Panc1 (cell line): ENCODE results near the gene ATP6V0B. TPM values are rescaled to one million over a fixed set of nuclear protein-coding genes. Genes with fewer than 3 reads are reported as not detected.

Experiments
- ATAC-seq: fragments of 200-7000 bp; cut with Tn5 transposase; 2 replicates; pipeline ENCODE4 v1.9.1; 2020; ENCODE audit warnings: mild to moderate bottlenecking, moderate library complexity
- BruUV-seq: library from RNA; stranded (reverse); fragments of 400-500 nt; replicated peaks from 2 replicates; lab custom pipeline; 2021; lab: Mats Ljungman, UMichigan
- CTCF ChIA-PET: fragments of 300-600 bp; sonication (Branson Sonifier 250); formaldehyde crosslinking; loops from one replicate; lab custom pipeline; 2022; ENCODE audit warnings: antibody characterized with exemption; lab: Charles Lee
- POLR2A ChIA-PET: fragments of 300-600 bp; sonication (Branson Sonifier 250); formaldehyde crosslinking; loops from one replicate; lab custom pipeline; 2022; ENCODE audit warnings: antibody characterized with exemption; lab: Charles Lee
- DNase-seq: peaks from one replicate; pipeline ENCODE4 v3.0.0-alpha.2; 2010; ENCODE audit warnings: low read depth, low spot score
- H3K27ac ChIP-seq: 2 replicates; pipeline ENCODE4 v1.5.1; 2011; ENCODE audit warnings: mild to moderate bottlenecking, low read length, inconsistent platforms
- H3K27me3 ChIP-seq: fragments of 200-500 bp; sonication (Bioruptor generic); 2 replicates; pipeline ENCODE4 v1.6.0; 2014; ENCODE audit warnings: low read length, inconsistent platforms; ENCODE audit not compliant: control insufficient read depth, insufficient read depth
- H3K36me3 ChIP-seq: fragments of 200-500 bp; sonication (Bioruptor generic); 2 replicates; pipeline ENCODE4 v1.5.1; 2014; ENCODE audit warnings: inconsistent platforms, mild to moderate bottlenecking, low read length, moderate library complexity; ENCODE audit not compliant: control insufficient read depth, insufficient read depth
- H3K4me1 ChIP-seq: 2 replicates; pipeline ENCODE4 v1.5.1; 2011; ENCODE audit warnings: inconsistent platforms, mild to moderate bottlenecking, low read length, moderate library complexity; ENCODE audit not compliant: control insufficient read depth, insufficient read depth
- H3K4me3 ChIP-seq, 2 experiments: 2 replicates each; pipeline ENCODE4 v1.5.1; 2011 to 2012; ENCODE audit warnings: low read depth in 2 of 2, low read length in 2 of 2, mild to moderate bottlenecking in 2 of 2, inconsistent platforms in 1 of 2, moderate library complexity in 1 of 2
- H3K9me3 ChIP-seq: fragments of 200-500 bp; sonication (Bioruptor generic); 2 replicates; pipeline ENCODE4 v1.5.1; 2014; ENCODE audit warnings: low read depth, mild to moderate bottlenecking, inconsistent platforms, low read length, moderate library complexity; ENCODE audit not compliant: control insufficient read depth, insufficient read depth
- CTCF ChIP-seq: fragments of 450-650 bp; IDR thresholded peaks from 2 replicates; pipeline ENCODE4 v1.5.1; 2017; ENCODE audit warnings: mild to moderate bottlenecking
- POLR2AphosphoS5 ChIP-seq: IDR thresholded peaks from 2 replicates; pipeline ENCODE4 v1.6.1; 2012; ENCODE audit warnings: mild to moderate bottlenecking, low read depth, low read length, moderate library complexity
- SIN3A ChIP-seq: IDR thresholded peaks from 2 replicates; pipeline ENCODE4 v1.6.1; 2012; ENCODE audit warnings: low read depth, mild to moderate bottlenecking, low read length, moderate library complexity, borderline replicate concordance; ENCODE audit not compliant: insufficient read depth
- TCF7L2 ChIP-seq: IDR thresholded peaks from 2 replicates; pipeline ENCODE4 v1.6.1; 2011; ENCODE audit warnings: mild to moderate bottlenecking, low read depth, low read length, inconsistent platforms
- in situ Hi-C: cut with HindIII; loops from 2 replicates; pipeline ENCODE4 v1.10.0; 2016; ENCODE audit warnings: low sequenced_read_pairs, low pct_unique_long_range_greater_than_20kb
- intact Hi-C: fragments of 100-400 bp; cut with micrococcal nuclease; formaldehyde crosslinking; loops from one replicate; pipeline ENCODE4 v1.10.0; 2022; ENCODE audit not compliant: unreplicated experiment
- total RNA-seq: library from RNA; stranded (reverse); gene quantifications from one replicate; pipeline ENCODE4 v1.2.1, GENCODE V29; 2021; ENCODE audit not compliant: unreplicated experiment
- TF ChIP-seq, protein P1 (sequence below), 2 experiments: IDR thresholded peaks; 2 replicates each; pipeline ENCODE4 v1.6.1; 2011 to 2012; ENCODE audit warnings: low read depth in 2 of 2, control low read depth in 1 of 2, low read length in 1 of 2, mild to moderate bottlenecking in 1 of 2, moderate library complexity in 1 of 2; ENCODE audit not compliant: insufficient read depth in 1 of 2

Gene ATP6V0B
- total RNA-seq, 1 experiment from 2014 or later = 134 TPM

GRCh38 chr1:44012941-44013609 is 38.3 kb downstream of the ATP6V0B start:
- in situ Hi-C loops = no loop called here
- CTCF ChIA-PET = interaction anchor here (0.6 to 1.7 kb wide), 2 partner anchors 8 to 17 kb away, joined by 3 to 4 read pairs; no protein-coding TSS in a partner anchor
- H3K9me3 ChIP-seq = no peaks in the 10 kb centered on the region

GRCh38 chr1:44013949-44014348 is 39.2 kb downstream of the ATP6V0B start:
- in situ Hi-C loops (no loop called here), intact Hi-C loops (no loop called here)
- POLR2A ChIA-PET = no interaction called here
- no peaks in the 10 kb centered on the region for H3K9me3 ChIP-seq
- CTCF ChIA-PET = interaction anchor here (0.6 to 1.7 kb wide), 2 partner anchors 9 to 18 kb away, joined by 3 to 4 read pairs; no protein-coding TSS in a partner anchor
- no peaks in the 10 kb centered on the region for H3K36me3 ChIP-seq
- no peak for DNase-seq
- no peak overlapping the region for H3K4me3 ChIP-seq
- no peak for TF ChIP-seq SIN3A
- no peak for TF ChIP-seq TCF7L2
- TF ChIP-seq, protein P1, sequence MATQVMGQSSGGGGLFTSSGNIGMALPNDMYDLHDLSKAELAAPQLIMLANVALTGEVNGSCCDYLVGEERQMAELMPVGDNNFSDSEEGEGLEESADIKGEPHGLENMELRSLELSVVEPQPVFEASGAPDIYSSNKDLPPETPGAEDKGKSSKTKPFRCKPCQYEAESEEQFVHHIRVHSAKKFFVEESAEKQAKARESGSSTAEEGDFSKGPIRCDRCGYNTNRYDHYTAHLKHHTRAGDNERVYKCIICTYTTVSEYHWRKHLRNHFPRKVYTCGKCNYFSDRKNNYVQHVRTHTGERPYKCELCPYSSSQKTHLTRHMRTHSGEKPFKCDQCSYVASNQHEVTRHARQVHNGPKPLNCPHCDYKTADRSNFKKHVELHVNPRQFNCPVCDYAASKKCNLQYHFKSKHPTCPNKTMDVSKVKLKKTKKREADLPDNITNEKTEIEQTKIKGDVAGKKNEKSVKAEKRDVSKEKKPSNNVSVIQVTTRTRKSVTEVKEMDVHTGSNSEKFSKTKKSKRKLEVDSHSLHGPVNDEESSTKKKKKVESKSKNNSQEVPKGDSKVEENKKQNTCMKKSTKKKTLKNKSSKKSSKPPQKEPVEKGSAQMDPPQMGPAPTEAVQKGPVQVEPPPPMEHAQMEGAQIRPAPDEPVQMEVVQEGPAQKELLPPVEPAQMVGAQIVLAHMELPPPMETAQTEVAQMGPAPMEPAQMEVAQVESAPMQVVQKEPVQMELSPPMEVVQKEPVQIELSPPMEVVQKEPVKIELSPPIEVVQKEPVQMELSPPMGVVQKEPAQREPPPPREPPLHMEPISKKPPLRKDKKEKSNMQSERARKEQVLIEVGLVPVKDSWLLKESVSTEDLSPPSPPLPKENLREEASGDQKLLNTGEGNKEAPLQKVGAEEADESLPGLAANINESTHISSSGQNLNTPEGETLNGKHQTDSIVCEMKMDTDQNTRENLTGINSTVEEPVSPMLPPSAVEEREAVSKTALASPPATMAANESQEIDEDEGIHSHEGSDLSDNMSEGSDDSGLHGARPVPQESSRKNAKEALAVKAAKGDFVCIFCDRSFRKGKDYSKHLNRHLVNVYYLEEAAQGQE (IDR thresholded peaks at IDR 0.05; ENCODE audit: insufficient read depth in 1 of 2, low read depth in 2 of 2, low read length in 1 of 2) = no peak
- no peak for TF ChIP-seq CTCF
- no peak for TF ChIP-seq POLR2AphosphoS5
- H3K27ac ChIP-seq = no peak overlapping the region
- H3K4me1 ChIP-seq = no peaks in the 10 kb centered on the region
- no TSS peak for BruUV-seq
- H3K27me3 ChIP-seq = no peaks in the 10 kb centered on the region
- ATAC-seq = no peak

More at GRCh38 chr1:44012941-44013609, 38.3 kb downstream of the ATP6V0B start:
- H3K4me1 ChIP-seq = no peaks in the 10 kb centered on the region
- intact Hi-C loops = no loop called here
- no peak overlapping the region for H3K4me3 ChIP-seq
- no peak for DNase-seq
- H3K27ac ChIP-seq = no peak overlapping the region
- no peaks in the 10 kb centered on the region for H3K27me3 ChIP-seq
- no peak for ATAC-seq
- BruUV-seq = no TSS peak
- TF ChIP-seq CTCF (no peak), TCF7L2 (no peak), POLR2AphosphoS5 (no peak)
- POLR2A ChIA-PET = no interaction called here
- no peaks in the 10 kb centered on the region for H3K36me3 ChIP-seq
